AG04449 (cell line): ENCODE data around the gene ADAMTS16.
A peak's percentile ranks its signal among the peaks of the same experiment; 100 is the strongest.

Source experiments
- CTCF ChIA-PET: fragments of 350-600 bp; formaldehyde crosslinking; extraction: SDS; loops from one replicate; lab custom pipeline; 2021; ENCODE audit warnings: antibody characterized with exemption; lab: Yijun Ruan, JAX
- POLR2A ChIA-PET: fragments of 400-600, 350-600 bp; formaldehyde crosslinking; extraction: SDS; loops from one replicate; lab custom pipeline; 2020; ENCODE audit warnings: antibody characterized with exemption, inconsistent platforms; lab: Yijun Ruan, JAX
- DNase-seq: peaks from one replicate; pipeline ENCODE4 v3.0.0-alpha.2; 2010; ENCODE audit warnings: low read depth, low spot score
- H3K4me3 ChIP-seq: 2 replicates; pipeline ENCODE4 v1.5.1; 2011; ENCODE audit warnings: low read depth, mild to moderate bottlenecking, control low read depth, low read length
- TF ChIP-seq, protein P1 (sequence below): IDR thresholded peaks from one replicate; pipeline ENCODE4 v1.5.1; 2011; ENCODE audit warnings: mild to moderate bottlenecking, moderate library complexity, low read length, control low read depth, inconsistent platforms; ENCODE audit not compliant: insufficient read depth; ENCODE audit errors: missing control alignments

ADAMTS16 gene

GRCh38 chr5:5271786-5272321 is 131.7 kb downstream of the ADAMTS16 start:
- ChIA-PET POLR2A (no interaction called here), CTCF (no interaction called here)
- TF ChIP-seq, protein P1, sequence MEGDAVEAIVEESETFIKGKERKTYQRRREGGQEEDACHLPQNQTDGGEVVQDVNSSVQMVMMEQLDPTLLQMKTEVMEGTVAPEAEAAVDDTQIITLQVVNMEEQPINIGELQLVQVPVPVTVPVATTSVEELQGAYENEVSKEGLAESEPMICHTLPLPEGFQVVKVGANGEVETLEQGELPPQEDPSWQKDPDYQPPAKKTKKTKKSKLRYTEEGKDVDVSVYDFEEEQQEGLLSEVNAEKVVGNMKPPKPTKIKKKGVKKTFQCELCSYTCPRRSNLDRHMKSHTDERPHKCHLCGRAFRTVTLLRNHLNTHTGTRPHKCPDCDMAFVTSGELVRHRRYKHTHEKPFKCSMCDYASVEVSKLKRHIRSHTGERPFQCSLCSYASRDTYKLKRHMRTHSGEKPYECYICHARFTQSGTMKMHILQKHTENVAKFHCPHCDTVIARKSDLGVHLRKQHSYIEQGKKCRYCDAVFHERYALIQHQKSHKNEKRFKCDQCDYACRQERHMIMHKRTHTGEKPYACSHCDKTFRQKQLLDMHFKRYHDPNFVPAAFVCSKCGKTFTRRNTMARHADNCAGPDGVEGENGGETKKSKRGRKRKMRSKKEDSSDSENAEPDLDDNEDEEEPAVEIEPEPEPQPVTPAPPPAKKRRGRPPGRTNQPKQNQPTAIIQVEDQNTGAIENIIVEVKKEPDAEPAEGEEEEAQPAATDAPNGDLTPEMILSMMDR = no peak
- peak overlapping the region; percentile 12; the same call in 1 of the 2 replicates for H3K4me3 ChIP-seq
- no peak for DNase-seq

DNA sequence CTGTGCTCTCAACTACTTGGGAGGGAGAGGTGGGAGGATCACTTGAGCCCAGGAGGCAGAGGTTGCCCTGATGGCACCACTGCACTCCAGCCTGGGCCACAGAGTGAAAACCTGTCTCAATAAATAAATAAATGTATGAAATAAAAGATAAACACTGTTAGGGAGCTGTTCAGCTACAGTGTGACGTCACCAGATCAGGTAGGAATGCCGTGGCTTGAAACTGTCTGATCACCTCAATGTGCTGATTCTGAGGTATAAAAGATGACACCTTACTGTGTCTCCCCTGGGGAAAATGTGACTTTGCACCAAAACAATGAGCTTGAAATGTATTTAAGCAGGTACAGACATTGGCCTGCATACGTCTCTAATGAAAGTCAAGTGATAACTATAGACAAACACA is 133.3 kb downstream of the ADAMTS16 start:
- ChIA-PET CTCF (interaction anchor here (1.6 kb wide), 1 partner anchor 122 kb away, joined by 5 read pairs; no protein-coding TSS in a partner anchor), POLR2A (no interaction called here)
- DNase-seq = no peak
- H3K4me3 ChIP-seq = no peak overlapping the region
- TF ChIP-seq, protein P1 = no peak

- no peak overlapping the region for H3K4me3 ChIP-seq
- ChIA-PET POLR2A (no interaction called here), CTCF (interaction anchor here (1.6 kb wide), 1 partner anchor 122 kb away, joined by 5 read pairs; no protein-coding TSS in a partner anchor)
- TF ChIP-seq, protein P1 = no peak
- no peak for DNase-seq
Measured at GRCh38 chr5:5273976-5274375, 133.8 kb downstream of the ADAMTS16 start.

DNA sequence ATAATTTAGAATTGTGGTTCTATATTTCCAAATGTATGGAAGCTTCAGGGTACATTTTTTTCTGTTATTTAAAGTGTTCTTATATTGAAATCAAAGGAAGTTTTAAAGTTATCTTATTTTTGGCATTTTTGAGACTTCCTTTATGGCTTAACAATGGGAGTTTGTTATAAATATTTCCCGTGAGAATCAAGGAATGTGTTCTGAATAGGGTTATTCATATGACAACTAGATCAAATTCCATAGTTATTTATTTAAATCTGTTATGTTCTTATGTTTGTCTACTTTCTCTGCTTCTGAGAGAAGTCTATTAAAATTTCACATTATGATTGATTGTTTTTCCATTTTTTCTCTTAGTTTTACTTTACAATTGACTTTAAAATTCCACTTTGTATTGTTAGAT is 135.1 kb downstream of the ADAMTS16 start:
- H3K4me3 ChIP-seq = no peak overlapping the region
- ChIA-PET CTCF (interaction anchor here (1.0 kb wide), 1 partner anchor 9 kb away, joined by 4 read pairs; no protein-coding TSS in a partner anchor), POLR2A (no interaction called here)
- TF ChIP-seq, protein P1 = no peak
- no peak for DNase-seq

GRCh38 chr5:5276430-5276829 is 136.3 kb downstream of the ADAMTS16 start:
- no peak overlapping the region for H3K4me3 ChIP-seq
- TF ChIP-seq, protein P1 = no peak
- POLR2A ChIA-PET = no interaction called here
- CTCF ChIA-PET = no interaction called here
- DNase-seq = no peak

DNA sequence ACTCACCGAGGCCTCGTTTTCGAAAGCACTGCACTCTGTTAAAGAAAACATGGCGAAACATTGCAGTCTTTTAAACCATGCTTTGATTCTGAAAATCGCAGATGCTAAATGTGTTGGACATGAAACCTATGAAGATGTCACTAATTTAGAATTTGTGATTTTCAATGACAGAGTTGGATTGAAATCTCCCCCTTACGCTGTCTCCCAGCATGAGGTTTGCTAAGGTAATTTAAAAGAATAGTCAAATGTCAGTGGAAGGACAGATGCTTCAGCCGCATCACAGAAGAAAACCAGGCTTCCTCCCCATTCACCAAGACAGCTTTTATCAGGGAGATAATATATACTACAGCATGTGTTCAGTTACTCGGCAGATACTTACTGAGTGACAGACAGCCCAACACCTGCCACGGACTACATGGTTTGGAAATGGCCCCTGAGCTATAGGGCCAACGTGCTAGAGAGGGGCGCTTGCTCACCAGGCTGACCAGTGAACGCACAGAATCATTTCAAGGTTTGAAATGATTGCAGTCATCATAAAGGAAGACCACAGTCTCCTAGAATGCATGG is 136.9 kb downstream of the ADAMTS16 start:
- TF ChIP-seq, protein P1 = no peak
- DNase-seq = no peak
- H3K4me3 ChIP-seq = no peak overlapping the region
- ChIA-PET CTCF (no interaction called here), POLR2A (no interaction called here)
